HG03460 (cell line): ENCODE measurements around the gene UBIAD1.
"Not testable (repeated sequence)": the region's sequence is repeated elsewhere in the genome, so short reads cannot be mapped to it uniquely, and the experiment has no call there.

Experiments
- ATAC-seq: cut with Tn5 transposase; IDR thresholded peaks from one replicate; pipeline ENCODE4 v1.9.1; 2021; ENCODE audit not compliant: unreplicated experiment

Gene UBIAD1, protein sequence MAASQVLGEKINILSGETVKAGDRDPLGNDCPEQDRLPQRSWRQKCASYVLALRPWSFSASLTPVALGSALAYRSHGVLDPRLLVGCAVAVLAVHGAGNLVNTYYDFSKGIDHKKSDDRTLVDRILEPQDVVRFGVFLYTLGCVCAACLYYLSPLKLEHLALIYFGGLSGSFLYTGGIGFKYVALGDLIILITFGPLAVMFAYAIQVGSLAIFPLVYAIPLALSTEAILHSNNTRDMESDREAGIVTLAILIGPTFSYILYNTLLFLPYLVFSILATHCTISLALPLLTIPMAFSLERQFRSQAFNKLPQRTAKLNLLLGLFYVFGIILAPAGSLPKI

GRCh38 chr1:11272832-11273594 is at the start of gene UBIAD1:
Gene UBIAD1, plus strand, starts transcription at chr1:11273198. Its CDS starts 334 bp downstream, at chr1:11273532.
- ATAC-seq: peak; percentile 85

GRCh38 chr1:11227106-11228077 is 45.6 kb upstream of the UBIAD1 start:
- no peak for ATAC-seq

GRCh38 chr1:11229203-11229602 is 43.8 kb upstream of the UBIAD1 start:
- ATAC-seq: no peak

- ATAC-seq: no peak
These were observed 39.8 kb upstream of the UBIAD1 start for GRCh38 chr1:11233208-11233607.

- ATAC-seq: no peak
These were observed 35.6 kb upstream of the UBIAD1 start for GRCh38 chr1:11237356-11237755.

DNA sequence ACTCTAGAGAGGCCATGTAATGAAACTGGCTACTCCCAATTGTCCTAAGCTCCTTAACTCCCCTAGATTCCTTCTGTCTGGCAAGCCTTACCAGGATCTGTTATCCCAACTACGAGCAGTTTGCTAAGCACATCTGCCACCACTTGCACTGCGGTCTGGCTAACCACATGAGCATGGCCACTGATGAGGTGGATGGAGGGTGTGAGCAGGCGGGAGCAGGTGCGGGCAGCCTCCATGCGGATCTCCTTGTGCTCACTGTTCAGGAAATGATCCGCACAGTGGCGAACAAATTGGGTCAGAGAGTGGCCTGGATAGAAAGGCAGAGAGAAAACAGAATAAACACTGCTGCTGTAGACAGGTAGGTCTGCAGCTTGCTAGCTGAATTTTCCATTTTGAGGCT is 34.7 kb upstream of the UBIAD1 start:
- no peak for ATAC-seq

DNA sequence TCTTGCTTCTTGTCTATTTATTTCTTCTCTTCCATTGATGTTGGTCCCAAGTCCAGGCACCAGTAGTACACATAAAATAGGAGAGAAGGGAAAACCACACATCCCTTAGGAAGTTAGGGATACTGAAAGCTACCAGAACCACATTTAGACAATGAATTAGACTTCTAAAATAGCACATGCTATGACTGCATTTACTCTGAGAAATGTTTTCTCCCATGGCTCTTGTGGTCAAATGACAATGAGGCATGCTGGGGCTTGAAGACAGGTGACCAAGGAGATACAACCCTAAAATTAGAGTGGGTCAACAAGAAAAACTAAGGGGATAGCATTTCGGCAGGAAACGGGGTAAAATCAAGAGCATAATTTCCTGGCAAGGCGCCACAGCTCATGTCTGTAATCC is 27.8 kb upstream of the UBIAD1 start:
- no peak for ATAC-seq

- no peak for ATAC-seq
These were observed 26.9 kb upstream of the UBIAD1 start for GRCh38 chr1:11245904-11246719.

GRCh38 chr1:11248169-11248568 is 24.8 kb upstream of the UBIAD1 start:
- no peak for ATAC-seq

DNA sequence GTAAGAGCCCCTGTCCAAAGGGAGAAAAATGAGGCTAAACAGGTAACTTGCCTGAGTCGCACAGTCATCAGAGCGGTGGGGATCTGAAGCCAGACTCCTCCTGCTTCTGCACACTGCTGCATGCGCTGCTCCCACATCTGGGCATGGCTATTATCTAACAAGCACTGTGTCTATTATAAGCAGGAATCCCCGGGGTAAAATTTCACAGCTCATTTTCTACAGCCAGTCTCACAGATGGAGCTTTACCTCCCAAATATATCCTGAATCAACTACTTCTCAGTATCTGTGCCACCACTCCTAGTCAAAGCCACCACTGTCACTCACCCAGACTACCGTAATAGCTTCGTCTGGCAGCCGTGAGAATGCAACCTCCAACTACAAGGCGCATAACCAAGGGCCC is 20.5 kb upstream of the UBIAD1 start:
- no peak for ATAC-seq

GRCh38 chr1:11253226-11253625 is 19.8 kb upstream of the UBIAD1 start:
- ATAC-seq: no peak

DNA sequence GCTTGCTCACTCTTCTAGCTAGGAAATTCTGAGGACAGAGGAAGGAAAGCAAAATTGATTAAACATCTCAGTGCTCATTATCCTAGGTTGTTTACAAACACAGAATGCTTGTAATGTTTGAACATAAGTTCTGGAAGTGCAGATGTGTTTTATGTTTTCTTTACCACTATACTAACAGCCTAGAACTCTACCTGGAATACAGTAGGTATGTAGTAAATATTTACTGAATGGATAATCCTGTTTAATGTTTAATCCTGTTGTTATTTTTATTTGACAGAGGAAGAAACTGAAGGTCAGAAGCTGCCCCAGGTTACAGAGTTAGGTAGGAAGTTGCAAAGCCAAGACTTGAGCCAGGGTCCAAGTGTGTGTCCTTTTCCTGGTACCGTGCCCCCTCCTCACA is 16.7 kb upstream of the UBIAD1 start:
- no peak for ATAC-seq

DNA sequence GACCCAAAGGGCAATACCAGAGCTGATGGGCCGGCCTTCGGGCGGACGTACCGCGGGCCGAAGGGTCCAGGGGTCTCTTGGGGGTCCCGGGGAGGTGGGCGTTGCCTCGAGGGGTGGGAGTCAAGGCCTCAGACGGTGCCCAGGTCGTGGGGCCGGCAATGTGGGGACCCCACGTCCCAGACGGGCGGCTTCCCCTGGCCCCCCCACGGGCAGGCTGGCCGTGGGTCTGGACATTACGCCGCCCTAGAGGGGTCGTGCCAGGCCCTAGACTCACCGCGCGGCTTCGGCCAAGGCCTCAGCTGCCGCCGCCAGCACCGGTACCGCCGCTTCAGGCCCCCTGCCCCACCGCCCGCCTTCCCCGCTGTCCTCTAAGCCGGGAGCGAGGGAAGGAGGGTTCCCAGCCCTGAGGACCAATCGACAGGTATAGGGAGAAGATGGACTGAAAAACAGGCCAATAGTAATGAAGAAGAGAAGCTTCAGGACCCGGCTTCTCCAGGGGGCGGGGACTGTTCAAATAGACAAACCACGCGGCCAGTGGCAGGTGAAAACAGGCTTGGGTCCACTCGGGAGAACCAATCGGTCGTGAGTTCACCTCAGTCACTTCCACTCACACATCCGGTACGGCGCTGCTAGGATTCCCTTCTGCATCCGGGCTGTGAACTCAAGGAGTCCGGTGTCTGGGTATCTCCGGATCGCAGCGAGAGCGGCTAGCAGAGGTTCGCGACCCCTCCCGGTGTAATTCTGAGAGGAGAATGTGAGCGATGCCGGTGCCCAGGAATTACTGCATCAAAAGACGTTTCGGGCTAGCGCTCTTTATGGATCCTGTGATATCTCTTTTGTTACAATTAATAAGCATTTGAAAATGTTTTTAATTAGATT is 10.6 kb upstream of the UBIAD1 start, which contains the start of gene MTOR:
TSS of gene MTOR (minus strand) at position 381 of the 879 bp plus-strand sequence. CDS start 3,142 bp downstream, outside the sequence.
- ATAC-seq: peak; percentile 97

- ATAC-seq: no peak
These were observed 6.5 kb upstream of the UBIAD1 start for GRCh38 chr1:11266268-11267074.

DNA sequence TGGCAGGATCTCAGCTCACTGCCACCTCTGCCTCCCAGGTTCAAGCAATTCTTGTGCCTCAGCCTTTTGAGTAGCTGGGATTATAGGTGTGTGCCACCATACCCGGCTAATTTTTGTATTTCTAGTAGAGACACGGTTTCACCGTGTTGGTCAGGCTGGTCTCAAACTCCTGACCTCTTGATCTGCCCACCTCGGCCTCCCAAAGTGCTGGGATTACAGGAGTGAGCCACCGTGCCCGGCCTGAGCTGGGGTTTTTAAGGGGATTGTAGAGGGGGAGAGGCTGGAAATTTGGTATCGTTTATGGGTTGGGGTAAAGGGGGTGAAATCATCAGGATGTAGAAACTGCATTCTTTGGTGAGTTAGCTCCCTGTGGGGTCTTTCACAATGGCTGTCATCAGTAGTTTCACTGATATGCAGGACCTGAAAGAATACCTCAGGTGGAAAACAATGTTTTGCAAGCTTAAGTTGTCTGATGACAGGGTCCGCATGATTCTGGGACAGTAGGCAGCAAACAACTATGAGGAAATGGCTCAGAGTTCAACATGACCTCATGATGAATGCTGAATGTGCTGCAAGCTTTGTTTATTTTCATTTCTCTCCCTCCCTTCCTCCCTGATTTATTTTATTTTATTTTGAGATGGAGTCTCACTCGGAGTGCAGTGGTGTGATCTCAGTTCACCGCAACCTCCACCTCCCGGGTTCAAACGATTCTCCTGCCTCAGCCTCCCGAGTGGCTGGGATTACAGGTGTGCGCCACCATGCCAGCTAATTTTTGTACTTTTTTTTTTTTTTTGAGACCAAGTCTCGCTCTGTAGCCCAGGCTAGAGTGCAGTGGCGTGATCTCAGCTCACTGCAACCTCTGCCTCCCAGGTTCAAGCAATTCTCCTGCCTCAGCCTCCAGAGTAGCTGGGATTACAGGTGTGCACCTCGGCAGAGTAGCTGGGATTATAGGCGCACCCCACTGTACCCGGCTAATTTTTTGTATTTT is 5.4 kb upstream of the UBIAD1 start:
- ATAC-seq: not testable (repeated sequence)

- ATAC-seq: no peak
These were observed 510 bp upstream of the UBIAD1 start for GRCh38 chr1:11272544-11272831.

- peak; percentile 37 for ATAC-seq
These were observed 717 bp downstream of the UBIAD1 start for GRCh38 chr1:11273595-11274234.
